C4-2B (cell line): Measurements from ENCODE around the gene RASA3.

Experiments
- CTCF ChIP-seq: fragments of 450-650 bp; conservative IDR thresholded peaks from 2 replicates; pipeline ENCODE4 v1.5.1; 2017; ENCODE audit warnings: mild to moderate bottlenecking
- ZFX ChIP-seq: fragments of 450-650 bp; IDR thresholded peaks from 2 replicates; pipeline ENCODE4 v1.6.1; 2017

GRCh38 chr13:113995051-113995601, 137.3 kb downstream of the RASA3 start:
- TF ChIP-seq CTCF (no peak), ZFX (no peak)
